ENCODE measurements around the gene NT5DC1. TPM values are rescaled to one million over a fixed set of nuclear protein-coding genes. Genes with fewer than 3 reads are reported as not detected.

NT5DC1 gene
- polyA plus RNA-seq, 2 of the 4 experiments (the other 2 are of a cell fraction): 26.9 to 31.5 TPM

DNA sequence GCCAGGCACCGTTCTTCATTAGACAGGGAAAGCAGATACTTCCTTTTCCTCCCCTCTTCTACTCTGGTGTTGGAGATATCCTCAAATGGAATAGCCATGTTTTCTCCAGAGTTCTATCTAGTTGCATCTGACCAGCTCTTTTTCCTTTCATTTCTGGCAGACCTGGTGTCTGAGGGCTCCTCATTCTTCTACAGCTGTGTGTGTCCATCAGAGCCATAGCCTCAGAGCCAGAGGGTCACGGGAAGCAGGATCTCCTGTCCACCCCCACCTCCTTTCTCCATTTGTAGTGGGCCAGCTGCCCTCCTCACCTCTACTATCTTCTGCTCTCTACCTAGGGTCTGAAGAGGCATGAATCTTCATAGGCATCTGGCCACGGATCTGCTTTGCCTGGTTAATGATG, 96.2 kb downstream of the NT5DC1 start:
- ChIA-PET CTCF (interaction anchor here (1.1 kb wide), 1 partner anchor 21 kb away, joined by 4 read pairs; no protein-coding TSS in a partner anchor), POLR2A (no interaction called here)
- TF ChIP-seq CHD4 (IDR thresholded peaks at IDR 0.05; ENCODE audit: borderline replicate concordance) (no peak), RCOR1 (IDR thresholded peaks at IDR 0.05; ENCODE audit: low read depth, low read length) (no peak), HOXB13 (CRISPR knock-in tag; IDR thresholded peaks at IDR 0.05; ENCODE audit: low read depth) (no peak), CBX8 (IDR thresholded peaks at IDR 0.05) (no peak), ZNF302 (CRISPR knock-in tag; IDR thresholded peaks at IDR 0.05) (no peak), NPAS2 (CRISPR knock-in tag; IDR thresholded peaks at IDR 0.05; ENCODE audit: borderline replicate concordance) (no peak), HEYL (CRISPR knock-in tag; IDR thresholded peaks at IDR 0.05) (no peak), ESRRA (IDR thresholded peaks at IDR 0.05; ENCODE audit: borderline replicate concordance, low read length) (no peak), BHLHE40 (IDR thresholded peaks at IDR 0.05; ENCODE audit: low read depth, low read length) (no peak)
- Histone ChIP-seq H3K4me1 (no peaks in the 10 kb centered on the region), H3K9me3 (no peaks in the 10 kb centered on the region), H3K4me2 (no peak overlapping the region), H3K27ac (no peak overlapping the region), H3K4me3 (no peak overlapping the region)
- ATAC-seq (no peak), FAIRE-seq (no peak), DNase-seq (ENCODE audit: low read depth in 1 of 2, low spot score in 1 of 2) (no peak)
- 88% methylated on average over 3 of the region's 3 CpGs for WGBS (ENCODE audit: missing lambda C conversion rate)

DNA sequence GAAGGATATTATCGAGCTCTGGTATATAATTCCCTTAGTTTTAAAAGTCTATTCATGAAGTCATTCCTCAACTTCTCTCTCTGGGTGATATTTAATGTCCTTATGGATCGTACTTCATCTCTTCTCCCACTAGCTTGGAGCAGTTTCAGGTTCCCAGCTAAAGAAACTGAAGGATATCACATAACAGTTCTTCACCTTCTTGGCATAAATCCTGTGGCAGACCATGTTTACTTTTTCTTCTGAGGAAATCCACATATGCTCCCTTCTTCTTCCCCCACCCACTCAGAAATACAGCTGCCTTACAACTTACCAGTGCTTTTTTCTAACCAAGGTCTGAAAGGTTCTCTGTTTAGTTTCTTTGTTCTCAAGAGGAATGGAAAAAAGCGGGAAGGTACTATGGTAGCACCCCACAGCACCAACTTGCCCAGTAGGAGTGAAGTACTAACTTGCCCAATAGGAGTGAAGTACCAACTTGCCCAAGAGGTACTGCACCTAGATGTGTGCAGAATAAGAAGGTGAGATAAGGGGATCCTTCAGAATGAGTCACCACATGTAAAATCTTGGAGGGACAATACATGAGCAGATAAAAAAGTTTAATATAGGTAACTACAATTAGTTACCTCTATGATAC, 100.1 kb downstream of the NT5DC1 start:
- Histone ChIP-seq H3K4me3 (no peak overlapping the region), H3K4me2 (no peak overlapping the region), H3K9me3 (no peaks in the 10 kb centered on the region), H3K4me1 (no peaks in the 10 kb centered on the region), H3K27ac (no peak overlapping the region)
- 91% methylated on average over 3 of the region's 3 CpGs for WGBS (ENCODE audit: missing lambda C conversion rate)
- no peak for TF ChIP-seq NPAS2 (CRISPR knock-in tag; IDR thresholded peaks at IDR 0.05; ENCODE audit: borderline replicate concordance)
- TF ChIP-seq, protein P1, sequence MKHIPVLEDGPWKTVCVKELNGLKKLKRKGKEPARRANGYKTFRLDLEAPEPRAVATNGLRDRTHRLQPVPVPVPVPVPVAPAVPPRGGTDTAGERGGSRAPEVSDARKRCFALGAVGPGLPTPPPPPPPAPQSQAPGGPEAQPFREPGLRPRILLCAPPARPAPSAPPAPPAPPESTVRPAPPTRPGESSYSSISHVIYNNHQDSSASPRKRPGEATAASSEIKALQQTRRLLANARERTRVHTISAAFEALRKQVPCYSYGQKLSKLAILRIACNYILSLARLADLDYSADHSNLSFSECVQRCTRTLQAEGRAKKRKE (CRISPR knock-in tag; IDR thresholded peaks at IDR 0.05; ENCODE audit: low read depth): no peak
- TF ChIP-seq CHD2 (IDR thresholded peaks at IDR 0.05; ENCODE audit: low read length, partially characterized antibody): no peak
- no peak for TF ChIP-seq CBX2 (IDR thresholded peaks at IDR 0.05; ENCODE audit: borderline replicate concordance, low read depth)
- no peak for TF ChIP-seq MAFK (IDR thresholded peaks at IDR 0.05; ENCODE audit: partially characterized antibody)
- no peak for TF ChIP-seq HOXA7 (CRISPR knock-in tag; IDR thresholded peaks at IDR 0.05)
- TF ChIP-seq CHD4 (IDR thresholded peaks at IDR 0.05; ENCODE audit: borderline replicate concordance): no peak
- TF ChIP-seq RFX5 (IDR thresholded peaks at IDR 0.05): no peak
- no peak for TF ChIP-seq NFE2L2 (conservative IDR thresholded peaks at IDR 0.05; ENCODE audit: low read length)
- no peak for TF ChIP-seq JUN (IDR thresholded peaks at IDR 0.05)
- TF ChIP-seq ZC3H11A (IDR thresholded peaks at IDR 0.05): no peak
- no peak for TF ChIP-seq GATA3 (IDR thresholded peaks at IDR 0.05; ENCODE audit: borderline replicate concordance)
- TF ChIP-seq BHLHE40 (IDR thresholded peaks at IDR 0.05; ENCODE audit: low read depth, low read length): no peak
- TF ChIP-seq ESRRA (IDR thresholded peaks at IDR 0.05; ENCODE audit: borderline replicate concordance, low read length): no peak
- CTCF ChIA-PET: no interaction called here
- FAIRE-seq (no peak), ATAC-seq (no peak), DNase-seq (ENCODE audit: low read depth in 1 of 2, low spot score in 1 of 2) (no peak)
- POLR2A ChIA-PET: no interaction called here

DNA sequence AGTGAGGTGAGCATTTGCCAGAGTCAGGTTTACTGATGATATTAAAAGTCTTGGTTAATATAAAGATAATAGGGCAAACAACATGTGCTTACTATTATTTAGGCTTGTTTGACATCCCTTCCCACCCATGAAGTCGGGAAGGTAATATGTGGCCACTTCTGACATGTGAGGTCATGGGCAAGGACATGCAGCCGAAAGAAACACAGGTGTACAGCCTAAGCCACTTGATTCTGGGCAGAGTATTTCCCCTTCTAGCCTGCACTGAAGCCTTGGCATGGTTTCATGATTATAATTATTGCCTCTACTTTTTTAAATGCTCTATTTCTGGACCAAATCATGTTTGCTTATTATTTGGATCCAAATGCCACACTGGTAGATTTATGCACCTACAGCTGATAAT, 100.9 kb downstream of the NT5DC1 start:
- DNase-seq (ENCODE audit: low read depth in 1 of 2, low spot score in 1 of 2): no peak
- ATAC-seq: no peak
- no peak for TF ChIP-seq NR3C1 (IDR thresholded peaks at IDR 0.05)
- TF ChIP-seq, protein P2, sequence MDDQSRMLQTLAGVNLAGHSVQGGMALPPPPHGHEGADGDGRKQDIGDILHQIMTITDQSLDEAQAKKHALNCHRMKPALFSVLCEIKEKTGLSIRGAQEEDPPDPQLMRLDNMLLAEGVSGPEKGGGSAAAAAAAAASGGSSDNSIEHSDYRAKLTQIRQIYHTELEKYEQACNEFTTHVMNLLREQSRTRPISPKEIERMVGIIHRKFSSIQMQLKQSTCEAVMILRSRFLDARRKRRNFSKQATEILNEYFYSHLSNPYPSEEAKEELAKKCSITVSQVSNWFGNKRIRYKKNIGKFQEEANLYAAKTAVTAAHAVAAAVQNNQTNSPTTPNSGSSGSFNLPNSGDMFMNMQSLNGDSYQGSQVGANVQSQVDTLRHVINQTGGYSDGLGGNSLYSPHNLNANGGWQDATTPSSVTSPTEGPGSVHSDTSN (IDR thresholded peaks at IDR 0.05): no peak
- TF ChIP-seq, protein P3, sequence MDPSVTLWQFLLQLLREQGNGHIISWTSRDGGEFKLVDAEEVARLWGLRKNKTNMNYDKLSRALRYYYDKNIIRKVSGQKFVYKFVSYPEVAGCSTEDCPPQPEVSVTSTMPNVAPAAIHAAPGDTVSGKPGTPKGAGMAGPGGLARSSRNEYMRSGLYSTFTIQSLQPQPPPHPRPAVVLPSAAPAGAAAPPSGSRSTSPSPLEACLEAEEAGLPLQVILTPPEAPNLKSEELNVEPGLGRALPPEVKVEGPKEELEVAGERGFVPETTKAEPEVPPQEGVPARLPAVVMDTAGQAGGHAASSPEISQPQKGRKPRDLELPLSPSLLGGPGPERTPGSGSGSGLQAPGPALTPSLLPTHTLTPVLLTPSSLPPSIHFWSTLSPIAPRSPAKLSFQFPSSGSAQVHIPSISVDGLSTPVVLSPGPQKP (IDR thresholded peaks at IDR 0.05; ENCODE audit: low read depth, low read length): no peak
- TF ChIP-seq HDAC2 (IDR thresholded peaks at IDR 0.05): no peak
- TF ChIP-seq JUN (IDR thresholded peaks at IDR 0.05): no peak
- TF ChIP-seq FOXS1 (CRISPR knock-in tag; IDR thresholded peaks at IDR 0.05): no peak
- TF ChIP-seq ZFP36 (IDR thresholded peaks at IDR 0.05; ENCODE audit: borderline replicate concordance, partially characterized antibody): no peak
- no peak for TF ChIP-seq RCOR1 (IDR thresholded peaks at IDR 0.05; ENCODE audit: low read depth, low read length)
- TF ChIP-seq RNF2 (IDR thresholded peaks at IDR 0.05; ENCODE audit: borderline replicate concordance, low read depth): no peak
- no peak for TF ChIP-seq EHMT2 (IDR thresholded peaks at IDR 0.05; ENCODE audit: low read depth)
- TF ChIP-seq POLR2AphosphoS2 (conservative IDR thresholded peaks at IDR 0.05; ENCODE audit: low read length): no peak
- TF ChIP-seq, protein P4, sequence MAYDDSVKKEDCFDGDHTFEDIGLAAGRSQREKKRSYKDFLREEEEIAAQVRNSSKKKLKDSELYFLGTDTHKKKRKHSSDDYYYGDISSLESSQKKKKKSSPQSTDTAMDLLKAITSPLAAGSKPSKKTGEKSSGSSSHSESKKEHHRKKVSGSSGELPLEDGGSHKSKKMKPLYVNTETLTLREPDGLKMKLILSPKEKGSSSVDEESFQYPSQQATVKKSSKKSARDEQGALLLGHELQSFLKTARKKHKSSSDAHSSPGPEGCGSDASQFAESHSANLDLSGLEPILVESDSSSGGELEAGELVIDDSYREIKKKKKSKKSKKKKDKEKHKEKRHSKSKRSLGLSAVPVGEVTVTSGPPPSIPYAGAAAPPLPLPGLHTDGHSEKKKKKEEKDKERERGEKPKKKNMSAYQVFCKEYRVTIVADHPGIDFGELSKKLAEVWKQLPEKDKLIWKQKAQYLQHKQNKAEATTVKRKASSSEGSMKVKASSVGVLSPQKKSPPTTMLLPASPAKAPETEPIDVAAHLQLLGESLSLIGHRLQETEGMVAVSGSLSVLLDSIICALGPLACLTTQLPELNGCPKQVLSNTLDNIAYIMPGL (CRISPR knock-in tag; IDR thresholded peaks at IDR 0.05; ENCODE audit: borderline replicate concordance): no peak
- no peak for TF ChIP-seq ZSCAN20 (CRISPR knock-in tag; IDR thresholded peaks at IDR 0.05)
- H3K9me3 ChIP-seq: no peaks in the 10 kb centered on the region
- CTCF ChIA-PET: no interaction called here
- FAIRE-seq: no peak
- POLR2A ChIA-PET: no interaction called here
- no peak overlapping the region for H3K4me3 ChIP-seq
- WGBS (ENCODE audit: missing lambda C conversion rate): 96% methylated on average over 2 of the region's 2 CpGs
- no peak overlapping the region for H3K4me2 ChIP-seq
- H3K4me1 ChIP-seq: no peaks in the 10 kb centered on the region
- no peak overlapping the region for H3K27ac ChIP-seq

All from A549 (cell line).